ENCODE measurements around the gene CR1L.
"Not testable (repeated sequence)": the region's sequence is repeated elsewhere in the genome, so short reads cannot be mapped to it uniquely, and the experiment has no call there.

The CR1L gene

DNA sequence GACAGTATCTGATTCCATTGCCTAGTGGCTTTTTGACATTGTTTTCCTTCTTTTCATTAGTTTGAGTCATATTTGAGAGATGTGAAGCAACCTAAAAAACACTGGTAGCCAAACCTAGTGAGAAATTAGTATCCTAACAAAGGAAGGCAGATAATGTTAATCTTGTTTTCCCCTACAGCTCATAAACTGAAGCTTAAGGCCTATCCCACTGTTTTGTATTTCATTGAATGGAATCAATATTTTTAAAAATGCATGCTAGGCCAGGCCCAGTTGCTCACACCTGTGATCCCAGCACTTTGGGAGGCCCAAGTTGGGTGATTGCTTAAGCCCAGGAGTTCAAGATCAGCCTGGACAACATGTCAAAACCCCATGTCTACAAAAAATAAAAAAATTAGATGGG is 1.2 kb downstream of the CR1L start:
- DNase-seq (ENCODE audit: low spot score) = no peak

GRCh38 chr1:207646944-207647579 is 2.1 kb downstream of the CR1L start:
- DNase-seq (ENCODE audit: low spot score) = no peak

DNA sequence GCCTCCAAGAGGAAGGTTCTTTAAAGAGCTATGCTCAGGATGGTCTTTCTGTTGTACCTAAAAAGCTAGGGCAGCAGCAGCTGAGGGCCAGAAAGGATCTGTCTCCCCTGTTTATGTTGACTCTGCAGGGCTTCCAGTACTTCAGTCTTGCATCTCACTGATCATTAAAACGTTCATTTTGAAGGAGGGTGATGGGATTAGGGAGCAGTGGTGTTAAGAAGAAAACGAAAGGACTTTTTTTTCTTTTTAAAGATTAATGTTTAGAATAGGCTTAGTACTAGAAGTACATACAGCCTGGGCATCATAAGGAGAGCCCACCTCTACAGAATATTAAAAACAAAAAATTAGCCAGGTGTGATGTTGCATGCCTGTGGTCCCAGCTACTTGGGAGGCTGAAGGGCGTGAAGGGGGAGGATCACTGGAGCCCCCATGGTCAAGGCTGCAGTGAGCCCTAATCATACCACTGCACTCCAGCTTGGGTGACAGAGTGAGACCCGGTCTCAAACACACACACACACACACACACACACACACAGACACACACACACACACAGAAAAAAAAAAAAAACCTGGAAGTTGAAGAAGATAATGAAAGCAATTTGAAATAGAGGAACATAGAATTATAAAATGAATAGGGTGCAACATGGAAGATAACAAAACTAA is 2.9 kb downstream of the CR1L start:
- no peak for DNase-seq (ENCODE audit: low spot score)

DNA sequence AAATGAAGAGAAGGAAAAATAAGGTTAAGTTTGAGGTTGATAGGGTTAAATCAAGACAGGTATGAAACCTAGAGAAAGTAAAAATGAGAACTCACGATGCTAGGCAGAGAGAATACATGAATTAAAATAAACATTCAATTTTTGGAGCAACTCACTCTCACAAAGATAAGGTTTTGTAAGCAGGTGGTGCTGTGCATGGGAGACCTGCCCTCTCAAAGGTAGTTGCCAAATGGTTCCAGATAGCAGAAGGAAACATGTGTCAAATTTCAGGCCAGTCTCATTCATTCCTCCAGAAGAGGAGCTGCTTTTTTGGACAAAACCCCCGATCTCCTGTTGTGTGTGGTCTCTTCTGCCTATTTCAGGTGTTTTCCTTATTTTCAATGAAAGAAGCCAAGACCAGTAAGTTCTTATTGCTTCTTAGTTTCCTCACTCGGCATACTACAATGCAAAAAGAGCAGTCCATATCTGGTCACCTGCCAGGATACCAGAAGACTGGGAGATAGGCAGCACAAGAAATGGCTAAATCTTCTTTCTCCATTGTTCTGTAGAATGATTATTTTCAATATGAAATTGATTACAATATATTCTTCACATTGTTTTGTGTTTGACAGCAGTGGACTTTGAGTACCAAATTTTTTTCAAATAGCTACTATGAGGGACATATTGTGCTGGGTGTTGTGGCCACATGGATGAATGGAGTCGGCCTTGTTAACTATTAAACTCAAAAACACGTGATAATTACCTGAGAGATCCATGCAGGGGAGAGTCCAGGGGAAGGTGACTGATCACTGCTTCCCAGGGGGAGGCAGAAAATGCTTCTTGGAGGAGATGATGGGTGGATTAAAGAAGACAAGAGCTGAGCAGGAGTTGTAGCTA is 3.6 kb downstream of the CR1L start:
- no peak for DNase-seq (ENCODE audit: low spot score)

GRCh38 chr1:207649210-207649753 is 4.3 kb downstream of the CR1L start:
- no peak for DNase-seq (ENCODE audit: low spot score)

DNA sequence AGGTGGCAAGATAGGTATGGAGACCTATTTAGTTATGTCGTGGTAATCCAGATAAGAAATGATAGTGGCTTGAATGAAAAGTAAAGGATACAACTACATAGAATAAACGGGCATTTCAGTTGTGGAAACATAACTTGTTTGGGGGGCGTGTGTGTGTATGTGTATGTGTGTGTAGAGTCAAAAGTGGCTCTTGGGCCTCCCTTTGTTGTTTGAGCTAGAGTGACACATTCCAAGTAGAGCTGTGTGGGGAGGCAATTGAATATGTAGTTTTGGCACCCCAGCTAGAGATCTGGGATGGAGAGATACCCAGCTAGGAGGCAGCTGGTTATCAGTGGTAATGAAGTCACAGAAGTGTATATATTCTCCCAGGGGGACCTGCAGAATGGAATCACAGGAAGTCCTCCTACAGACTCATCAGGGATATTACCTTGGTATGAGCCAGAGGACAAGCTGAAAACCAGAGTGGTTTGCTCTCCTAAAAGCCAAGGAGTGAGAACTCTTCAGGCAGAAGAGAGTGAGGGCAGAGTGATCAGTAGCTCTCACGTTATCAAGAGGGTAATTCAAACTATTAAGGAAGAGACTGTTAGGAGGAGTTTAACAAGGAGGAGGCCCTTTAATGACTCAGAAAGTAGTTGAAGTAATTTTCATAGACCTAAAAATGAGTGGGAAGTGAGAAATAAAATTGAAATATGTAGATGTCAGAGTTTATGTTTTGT is 5.1 kb downstream of the CR1L start:
- DNase-seq (ENCODE audit: low spot score) = no peak

DNA sequence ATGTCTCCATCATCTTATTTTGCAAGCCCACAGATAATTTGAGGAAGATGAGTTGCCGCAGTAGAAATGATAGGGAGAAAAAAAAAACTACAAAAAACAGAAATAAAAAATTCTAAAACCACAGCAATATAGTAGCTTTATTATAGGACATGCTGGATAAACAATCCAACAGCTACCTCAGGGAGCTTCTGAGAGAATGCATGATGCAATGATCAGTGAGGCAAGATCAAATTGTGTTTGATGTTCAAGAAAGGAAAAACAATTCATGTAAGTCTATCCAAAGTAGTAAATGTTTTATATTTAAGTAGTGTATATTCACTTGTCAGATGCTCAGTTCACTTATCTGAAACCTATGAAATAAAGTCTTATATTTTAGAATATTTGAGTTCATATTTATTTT is 6.7 kb downstream of the CR1L start:
- DNase-seq (ENCODE audit: low spot score) = no peak

- no peak for DNase-seq (ENCODE audit: low spot score)
These were observed 9.4 kb downstream of the CR1L start for GRCh38 chr1:207654320-207654719.

- DNase-seq (ENCODE audit: low spot score) = no peak
These were observed 13.5 kb downstream of the CR1L start for GRCh38 chr1:207658408-207658807.

DNA sequence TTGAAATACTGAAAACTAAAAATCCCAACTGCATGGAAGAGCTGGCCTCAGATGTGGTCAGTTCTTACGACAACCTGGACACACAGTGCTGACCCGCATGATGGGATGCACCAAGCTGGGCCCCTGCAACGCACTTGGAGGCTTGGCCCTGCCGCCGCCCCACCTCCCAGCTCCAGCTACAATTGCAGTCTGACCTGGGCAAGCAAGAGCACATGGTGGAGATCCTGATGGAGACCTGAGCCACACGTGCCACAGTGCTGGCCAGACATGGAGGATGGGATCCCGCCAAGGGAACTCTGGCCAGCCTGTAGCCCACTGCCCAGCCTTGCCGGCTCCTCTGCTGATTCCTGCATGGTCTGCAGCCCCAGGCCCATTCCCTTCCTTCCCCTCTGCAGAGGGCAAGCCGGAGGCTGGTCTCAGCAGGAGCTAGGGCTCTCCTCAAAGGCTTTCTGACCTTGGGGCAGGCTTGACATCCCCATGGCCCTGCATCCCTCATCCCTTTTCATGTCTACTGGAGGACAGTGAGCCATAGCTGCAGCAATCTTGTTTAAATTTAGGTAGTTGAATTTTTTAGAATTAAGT is 14.1 kb downstream of the CR1L start:
- DNase-seq (ENCODE audit: low spot score) = no peak

DNA sequence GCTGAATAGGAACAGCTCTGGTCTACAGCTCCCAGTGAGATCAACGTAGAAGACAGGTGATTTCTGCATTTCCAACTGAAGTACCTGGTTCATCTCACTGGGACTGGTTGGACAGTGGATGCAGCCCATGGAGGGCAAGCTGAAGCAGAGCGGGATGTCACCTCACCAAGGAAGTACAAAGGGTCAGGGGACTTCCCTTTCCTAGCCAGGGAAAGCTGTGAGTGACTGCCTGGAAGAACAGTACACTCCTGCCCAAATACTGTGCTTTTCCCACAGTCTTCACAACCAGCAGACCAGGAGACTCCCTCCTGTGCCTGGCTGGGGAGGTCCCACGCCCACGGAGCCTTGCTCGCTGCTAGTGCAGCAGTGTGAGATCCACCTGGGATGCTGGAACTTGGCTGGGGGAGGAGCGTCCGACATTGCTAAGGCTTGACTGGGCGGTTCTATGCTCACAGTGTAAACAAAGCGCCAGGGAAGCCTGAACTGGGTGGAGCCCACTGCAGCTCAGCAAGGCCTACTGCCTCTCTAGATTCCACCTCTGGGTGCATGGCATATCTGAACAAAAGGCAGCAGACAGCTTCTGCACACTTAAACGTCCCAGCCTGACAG is 14.7 kb downstream of the CR1L start:
- DNase-seq (ENCODE audit: low spot score) = peak; percentile 27

- DNase-seq (ENCODE audit: low spot score) = not testable (repeated sequence)
These were observed 16.5 kb downstream of the CR1L start for GRCh38 chr1:207661420-207661819.

DNA sequence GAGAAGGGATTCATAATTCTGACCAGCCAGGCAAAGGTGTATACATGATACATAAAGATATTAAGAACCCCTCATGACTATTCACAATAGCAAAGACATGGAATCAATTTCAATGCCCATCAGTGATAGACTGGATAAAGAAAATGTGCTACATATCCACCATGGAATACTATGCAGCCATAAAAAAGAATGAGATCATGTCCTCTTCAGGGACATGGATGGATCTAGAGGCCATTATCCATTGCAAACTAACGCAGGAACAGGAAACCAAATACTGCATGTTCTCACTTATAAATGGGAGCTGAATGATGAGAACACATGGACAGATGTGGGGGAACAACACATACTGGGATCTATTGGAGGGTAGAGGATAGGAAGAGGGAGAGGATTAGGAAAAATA is 21.4 kb downstream of the CR1L start:
- DNase-seq (ENCODE audit: low spot score) = no peak

- DNase-seq (ENCODE audit: low spot score) = peak; percentile 18
These were observed 24.6 kb downstream of the CR1L start for GRCh38 chr1:207669528-207670009.

DNA sequence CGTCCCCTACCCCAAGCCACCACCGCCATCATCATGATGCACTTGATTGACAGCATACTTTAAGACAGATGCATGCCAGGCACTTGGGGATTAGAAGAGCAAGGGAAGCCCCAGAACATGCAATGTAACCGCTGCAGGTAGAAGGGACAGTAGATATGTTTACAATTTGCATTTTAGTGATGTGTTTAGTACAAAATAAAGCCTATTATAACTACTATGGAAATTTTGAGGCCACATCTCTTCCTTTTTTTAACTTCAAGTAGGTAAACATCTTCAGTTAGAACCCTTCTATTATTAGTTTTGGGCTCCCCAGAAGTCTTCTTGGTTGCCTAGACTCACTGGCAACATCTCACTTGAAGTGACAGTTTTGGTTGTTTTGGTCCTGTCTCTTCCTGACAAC is 25.3 kb downstream of the CR1L start:
- DNase-seq (ENCODE audit: low spot score) = no peak

DNA sequence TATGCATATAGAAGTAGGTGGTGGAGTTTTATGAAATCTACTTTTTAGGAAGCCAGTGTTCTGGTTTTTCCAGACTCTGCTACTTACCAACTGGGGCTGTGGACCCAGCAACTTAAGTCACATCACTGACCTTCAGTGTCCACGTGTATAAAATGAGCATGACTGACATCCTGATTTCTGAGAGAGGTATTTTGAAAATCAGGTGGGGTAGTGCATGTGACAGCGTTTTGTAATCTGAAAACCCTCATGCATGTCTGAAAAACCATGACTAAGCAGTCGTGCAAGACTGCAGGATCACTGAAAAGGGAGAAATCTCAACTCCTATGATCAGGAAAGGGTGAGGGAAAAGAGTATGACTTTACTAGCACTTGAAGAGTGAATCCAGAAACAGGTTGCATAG is 26.1 kb downstream of the CR1L start:
- DNase-seq (ENCODE audit: low spot score) = no peak

- DNase-seq (ENCODE audit: low spot score) = peak; percentile 68
These were observed 27.7 kb downstream of the CR1L start for GRCh38 chr1:207672522-207673130.

DNA sequence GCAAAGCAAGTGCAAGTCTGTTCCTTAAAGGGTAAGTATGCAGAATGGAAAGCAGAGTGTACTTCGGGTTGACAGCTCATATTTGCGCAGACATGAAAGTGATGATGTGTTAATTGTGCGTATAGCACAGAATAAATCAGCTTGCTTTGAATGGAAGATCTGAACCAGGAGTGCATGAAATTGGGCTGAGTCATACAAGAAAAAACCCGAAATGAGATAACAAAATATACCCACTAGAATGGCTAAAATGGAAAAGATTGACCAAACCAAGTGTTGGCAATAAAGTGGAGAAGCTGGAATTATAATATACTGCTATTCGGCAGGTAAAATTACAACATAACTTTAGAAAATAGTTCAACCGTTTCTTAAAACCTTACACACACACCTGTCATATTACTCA is 28.5 kb downstream of the CR1L start:
- DNase-seq (ENCODE audit: low spot score) = no peak

DNA sequence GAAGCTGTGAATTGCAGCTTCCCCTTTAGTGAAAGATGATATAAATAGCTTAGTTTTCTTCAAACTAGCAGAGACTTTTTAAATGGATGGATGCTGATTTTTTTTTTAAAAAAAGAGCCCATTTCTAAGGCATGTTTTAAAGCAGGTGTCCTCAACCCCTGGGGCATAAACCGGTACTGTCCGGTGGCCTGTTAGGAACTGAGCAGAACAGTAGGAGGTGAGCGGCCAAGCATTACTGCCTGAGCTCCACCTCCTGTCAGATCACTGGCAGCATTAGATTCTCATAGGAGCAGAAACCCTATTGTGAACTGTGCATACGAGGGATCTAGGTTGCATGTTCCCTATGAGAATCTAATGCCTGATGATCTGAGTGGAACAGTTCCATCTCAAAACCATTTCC is 31.2 kb downstream of the CR1L start:
- no peak for DNase-seq (ENCODE audit: low spot score)

DNA sequence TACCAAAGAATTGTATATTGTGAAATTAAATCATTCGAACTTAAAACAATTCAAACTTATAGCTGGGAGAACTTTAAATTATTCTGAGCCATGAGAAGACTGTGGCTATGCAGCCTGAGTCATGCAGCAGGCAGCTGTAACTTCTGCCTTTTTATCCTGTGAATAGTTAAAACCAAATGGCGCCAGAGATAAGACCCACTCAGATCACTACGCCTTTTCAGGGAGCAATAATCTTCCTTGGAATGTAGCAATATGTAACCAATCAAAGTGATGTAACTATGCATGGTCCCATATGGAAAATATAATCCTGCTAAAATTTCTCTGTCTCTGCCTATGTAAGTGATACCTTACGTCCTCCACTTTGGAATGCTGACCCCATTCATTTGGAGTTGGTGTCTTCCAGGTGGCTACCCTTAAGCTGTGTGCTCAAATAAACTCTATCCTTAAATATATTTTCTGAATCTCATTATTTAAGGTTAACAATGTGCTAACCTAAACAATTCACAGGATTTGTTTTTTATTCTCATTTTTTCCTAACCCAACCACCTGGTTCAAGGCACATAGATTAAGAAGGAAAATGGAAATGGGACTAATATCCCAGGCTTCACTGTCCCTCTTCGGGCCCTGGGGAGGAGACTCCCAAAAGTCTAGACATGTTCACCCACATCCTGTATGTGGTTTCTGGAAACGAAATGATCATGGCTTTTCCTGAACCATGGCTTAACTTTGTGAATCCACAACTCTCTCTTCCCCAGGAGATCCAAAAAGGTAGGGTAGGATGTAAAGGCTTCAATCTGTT is 35.9 kb downstream of the CR1L start:
- not testable (repeated sequence) for DNase-seq (ENCODE audit: low spot score)
